ENCODE measurements around the gene SMARCE1.
"Not testable (repeated sequence)": the region's sequence is repeated elsewhere in the genome, so short reads cannot be mapped to it uniquely, and the experiment has no call there.

The SMARCE1 gene

GRCh38 chr17:40608061-40608581 lies 39.5 kb downstream of the SMARCE1 start:
- DNase-seq = no peak

- DNase-seq = no peak
Measured at GRCh38 chr17:40607641-40608040, 40.0 kb downstream of the SMARCE1 start.

- DNase-seq = no peak
Measured at GRCh38 chr17:40606548-40607353, 40.9 kb downstream of the SMARCE1 start.

- no peak for DNase-seq
Measured at GRCh38 chr17:40605306-40605705, 42.3 kb downstream of the SMARCE1 start.

- no peak for DNase-seq
Measured at GRCh38 chr17:40604327-40605080, 43.1 kb downstream of the SMARCE1 start.

- no peak for DNase-seq
Measured at GRCh38 chr17:40602445-40603443, 44.9 kb downstream of the SMARCE1 start.

- DNase-seq = no peak
Measured at GRCh38 chr17:40600486-40601046, 47.1 kb downstream of the SMARCE1 start.

GRCh38 chr17:40599468-40599763 lies 48.2 kb downstream of the SMARCE1 start:
- DNase-seq = no peak

GRCh38 chr17:40598619-40599467 lies 48.8 kb downstream of the SMARCE1 start:
- no peak for DNase-seq

- DNase-seq = no peak
Measured at GRCh38 chr17:40598301-40598618, 49.4 kb downstream of the SMARCE1 start.

- no peak for DNase-seq
Measured at GRCh38 chr17:40597556-40598300, 49.9 kb downstream of the SMARCE1 start.

GRCh38 chr17:40597156-40597555 lies 50.5 kb downstream of the SMARCE1 start:
- DNase-seq = no peak

GRCh38 chr17:40596261-40596919 lies 51.2 kb downstream of the SMARCE1 start:
- no peak for DNase-seq

- DNase-seq = no peak
Measured at GRCh38 chr17:40590742-40591141, 56.9 kb downstream of the SMARCE1 start.

GRCh38 chr17:40588552-40588951 lies 59.1 kb downstream of the SMARCE1 start:
- DNase-seq = no peak

- not testable (repeated sequence) for DNase-seq
Measured at GRCh38 chr17:40586264-40586663, 61.4 kb downstream of the SMARCE1 start.

- DNase-seq = not testable (repeated sequence)
Measured at GRCh38 chr17:40584950-40585349, 62.7 kb downstream of the SMARCE1 start.

GRCh38 chr17:40582328-40582901 lies 65.2 kb downstream of the SMARCE1 start:
- no peak for DNase-seq

- DNase-seq = no peak
Measured at GRCh38 chr17:40580140-40580539, 67.5 kb downstream of the SMARCE1 start.

GRCh38 chr17:40579471-40579870 lies 68.1 kb downstream of the SMARCE1 start:
- DNase-seq = no peak

All from DMS79 treated with DMSO at 0.1 percent for 48 hours (cell line).